H9 (cell line): ENCODE measurements around the gene ROBO1. TPM values are rescaled to one million over a fixed set of nuclear protein-coding genes. Genes with fewer than 3 reads are reported as not detected.

Source experiments
- DNase-seq: peaks from one replicate; pipeline ENCODE4 v3.0.0-alpha.2; 2017
- H2AFZ ChIP-seq: one replicate; pipeline ENCODE4 v1.6.1; 2013; ENCODE audit warnings: mild to moderate bottlenecking, low read length, control low read depth, moderate library complexity
- H2AK5ac ChIP-seq: 2 replicates; pipeline ENCODE4 v1.6.1; 2013; ENCODE audit warnings: low read length, control low read depth, mixed read lengths; ENCODE audit not compliant: insufficient read length
- H2BK120ac ChIP-seq: one replicate; pipeline ENCODE4 v1.6.1; 2013; ENCODE audit warnings: low read depth, mild to moderate bottlenecking, low read length, control low read depth, inconsistent platforms; ENCODE audit not compliant: poor library complexity, severe bottlenecking
- H2BK12ac ChIP-seq: 2 replicates; pipeline ENCODE4 v1.6.1; 2013; ENCODE audit warnings: low read length, control low read depth, mixed read lengths, low read depth; ENCODE audit not compliant: insufficient read length
- H2BK15ac ChIP-seq: 2 replicates; pipeline ENCODE4 v1.6.1; 2013; ENCODE audit warnings: low read depth, low read length, control low read depth
- H2BK20ac ChIP-seq: one replicate; pipeline ENCODE4 v1.6.1; 2013; ENCODE audit warnings: low read depth, mild to moderate bottlenecking, low read length, control low read depth, inconsistent platforms; ENCODE audit not compliant: poor library complexity, severe bottlenecking
- H2BK5ac ChIP-seq: 2 replicates; pipeline ENCODE4 v1.6.1; 2013; ENCODE audit warnings: low read length, control low read depth, mixed read lengths; ENCODE audit not compliant: insufficient read length
- H3K14ac ChIP-seq: 2 replicates; pipeline ENCODE4 v1.6.1; 2013; ENCODE audit warnings: low read length, control low read depth; ENCODE audit not compliant: insufficient read depth
- H3K18ac ChIP-seq: 2 replicates; pipeline ENCODE4 v1.6.1; 2013; ENCODE audit warnings: low read depth, mild to moderate bottlenecking, mixed read lengths, low read length, control low read depth; ENCODE audit not compliant: insufficient read length
- H3K23ac ChIP-seq: 2 replicates; pipeline ENCODE4 v1.6.1; 2013; ENCODE audit warnings: low read length, control low read depth, mixed read lengths, low read depth; ENCODE audit not compliant: insufficient read length
- H3K23me2 ChIP-seq: 2 replicates; pipeline ENCODE4 v1.6.1; 2013; ENCODE audit warnings: low read depth, mild to moderate bottlenecking, mixed read lengths, low read length, control low read depth; ENCODE audit not compliant: insufficient read length, poor library complexity, severe bottlenecking
- H3K27ac ChIP-seq: 2 replicates; pipeline ENCODE4 v1.5.1; 2013; ENCODE audit warnings: low read length, control low read depth, mixed read lengths, low read depth; ENCODE audit not compliant: insufficient read length
- H3K27me3 ChIP-seq: 2 replicates; pipeline ENCODE4 v1.6.1; 2013; ENCODE audit warnings: low read length, control low read depth, inconsistent platforms; ENCODE audit not compliant: insufficient read depth
- H3K4ac ChIP-seq: 2 replicates; pipeline ENCODE4 v1.6.1; 2013; ENCODE audit warnings: low read depth, mild to moderate bottlenecking, control low read depth, inconsistent platforms, low read length, moderate library complexity
- H3K4me1 ChIP-seq: 2 replicates; pipeline ENCODE4 v1.6.1; 2013; ENCODE audit warnings: low read length, control low read depth, inconsistent platforms; ENCODE audit not compliant: insufficient read depth
- H3K4me2 ChIP-seq: 2 replicates; pipeline ENCODE4 v1.6.1; 2013; ENCODE audit warnings: low read length, control low read depth, mixed read lengths; ENCODE audit not compliant: insufficient read length, insufficient read depth
- H3K56ac ChIP-seq: 2 replicates; pipeline ENCODE4 v1.6.1; 2013; ENCODE audit warnings: low read depth, mild to moderate bottlenecking, mixed read lengths, low read length, control low read depth; ENCODE audit not compliant: insufficient read length
- H3K79me1 ChIP-seq: 2 replicates; pipeline ENCODE4 v1.6.1; 2013; ENCODE audit warnings: low read depth, mild to moderate bottlenecking, moderate library complexity, low read length, control low read depth, inconsistent platforms; ENCODE audit not compliant: insufficient read depth, poor library complexity, severe bottlenecking
- H3K79me2 ChIP-seq: 2 replicates; pipeline ENCODE4 v1.6.1; 2013; ENCODE audit warnings: low read length, control low read depth, inconsistent platforms; ENCODE audit not compliant: insufficient read depth
- H3K9ac ChIP-seq: 2 replicates; pipeline ENCODE4 v1.6.1; 2013; ENCODE audit warnings: low read length, control low read depth, mixed read lengths; ENCODE audit not compliant: insufficient read length; ENCODE audit errors: extremely low read depth
- H3K9me3 ChIP-seq: one replicate; pipeline ENCODE4 v1.6.1; 2013; ENCODE audit warnings: low read depth, low read length, inconsistent platforms; ENCODE audit not compliant: control insufficient read depth
- H3T11ph ChIP-seq: one replicate; pipeline ENCODE4 v1.6.1; 2013; ENCODE audit warnings: mild to moderate bottlenecking, low read length, control low read depth, inconsistent platforms
- H4K20me1 ChIP-seq: one replicate; pipeline ENCODE4 v1.6.1; 2013; ENCODE audit not compliant: control insufficient read depth, insufficient read length, insufficient read depth
- H4K5ac ChIP-seq: 2 replicates; pipeline ENCODE4 v1.6.1; 2013; ENCODE audit warnings: low read depth, mild to moderate bottlenecking, mixed read lengths, low read length, control low read depth; ENCODE audit not compliant: insufficient read length
- H4K8ac ChIP-seq: replicated peaks from 2 replicates; pipeline ENCODE4 v1.6.1; 2013; ENCODE audit warnings: low read length, control low read depth, mixed read lengths, low read depth; ENCODE audit not compliant: insufficient read length
- H4K91ac ChIP-seq: 2 replicates; pipeline ENCODE4 v1.6.1; 2013; ENCODE audit warnings: low read depth, mild to moderate bottlenecking, moderate library complexity, mixed read lengths, low read length, control low read depth; ENCODE audit not compliant: insufficient read length
- H3K27ac Mint-ChIP-seq, 3 experiments: 2 replicates in 2 of 3; 3 replicates in 1 of 3; pipeline ENCODE4 v1.8.0; 2020 to 2021; ENCODE audit warnings: mixed read lengths in 3 of 3, mild to moderate bottlenecking in 1 of 3, moderate library complexity in 1 of 3
- H3K27me3 Mint-ChIP-seq: 2 replicates; pipeline ENCODE4 v1.8.0; 2021; ENCODE audit warnings: low read depth, mild to moderate bottlenecking, moderate library complexity, mixed read lengths
- H3K36me3 Mint-ChIP-seq, 3 experiments: 2 replicates in 2 of 3; 3 replicates in 1 of 3; pipeline ENCODE4 v1.8.0; 2020 to 2021; ENCODE audit warnings: low read depth in 3 of 3, mixed read lengths in 3 of 3; ENCODE audit not compliant: insufficient read depth in 1 of 3
- H3K4me1 Mint-ChIP-seq, 2 experiments: 2 replicates each; pipeline ENCODE4 v1.8.0; 2020; ENCODE audit warnings: mixed read lengths in 2 of 2
- H3K4me3 Mint-ChIP-seq, 2 experiments: 2 replicates in 1 of 2; 3 replicates in 1 of 2; pipeline ENCODE4 v1.8.0; 2020 to 2021; ENCODE audit warnings: mild to moderate bottlenecking in 2 of 2, mixed read lengths in 2 of 2, moderate library complexity in 1 of 2
- H3K9me3 Mint-ChIP-seq, 2 experiments: 2 replicates in 1 of 2; 3 replicates in 1 of 2; pipeline ENCODE4 v1.8.0; 2020; ENCODE audit warnings: mild to moderate bottlenecking in 2 of 2, mixed read lengths in 2 of 2, moderate library complexity in 1 of 2
- CTCF ChIP-seq: fragments of 200-600 bp; sonication (generic); conservative IDR thresholded peaks from 3 replicates; pipeline ENCODE4 v1.8.0; 2021; ENCODE audit warnings: antibody characterized with exemption, mild to moderate bottlenecking
- WGBS: extraction: QIAGEN DNeasy Blood & Tissue Kit; methylation state at CpG from one replicate; pipeline ENCODE4 v1.1.7; 2013; ENCODE audit warnings: missing lambda C conversion rate, low lambda C conversion rate, mixed read lengths; ENCODE audit not compliant: insufficient read length; ENCODE audit errors: extremely low coverage; 5-methylcytosine and 5-hydroxymethylcytosine counted together
- total RNA-seq: library from RNA; stranded (reverse); gene quantifications from 2 replicates; pipeline ENCODE4 v1.2.1, GENCODE V29; 2021

ROBO1 gene
- total RNA-seq, 1 experiment from 2014 or later = 62.7 TPM

GRCh38 chr3:79148786-79149185 is 619.0 kb downstream of the ROBO1 start:
- Histone ChIP-seq H2AK5ac (no peak overlapping the region), H4K8ac (no peak overlapping the region), H2BK15ac (no peak overlapping the region), H3K4me1 (no peaks in the 10 kb centered on the region), H2BK120ac (no peak overlapping the region), H3K14ac (no peak overlapping the region), H4K5ac (no peak overlapping the region), H2BK12ac (no peak overlapping the region), H3K79me1 (no peaks in the 10 kb centered on the region), H2BK20ac (no peak overlapping the region), H3K79me2 (no peaks in the 10 kb centered on the region), H3K4me2 (no peak overlapping the region), H3K27me3 (no peaks in the 10 kb centered on the region), H4K20me1 (no peaks in the 10 kb centered on the region), H3K23me2 (no peaks in the 10 kb centered on the region), H3K4ac (no peak overlapping the region), H2AFZ (no peak overlapping the region), H3K23ac (no peak overlapping the region), H3K56ac (no peak overlapping the region), H4K91ac (no peak overlapping the region), H3K18ac (no peak overlapping the region), H3K9ac (no peak overlapping the region), H3K27ac (no peak overlapping the region), H2BK5ac (no peak overlapping the region), H3K9me3 (no peaks in the 10 kb centered on the region), H3T11ph (no peak overlapping the region)
- H3K36me3 Mint-ChIP-seq = peaks cover 4 to 8% (median 7%) of the 10 kb centered on the region in 3 experiments; a peak in 3 of 7 replicates
- H3K4me1 Mint-ChIP-seq = 0 out of 4 replicates have a peak, but pooled peaks cover 2 to 3% of the 10 kb centered on the region in 2 experiments
- no peaks in the 10 kb centered on the region for H3K27me3 Mint-ChIP-seq
- no peak for TF ChIP-seq CTCF
- peaks cover 7% of the 10 kb centered on the region in 2 experiments; a peak in 4 of 5 replicates for H3K9me3 Mint-ChIP-seq
- H3K4me3 Mint-ChIP-seq = no peak overlapping the region
- H3K27ac Mint-ChIP-seq = no peak overlapping the region
- no CpG with 5 or more reads among the region's 2 CpGs for WGBS
- no peak for DNase-seq
